Fibroblast of pulmonary artery (primary cell): ENCODE measurements around the gene OR56A4.

ENCODE experiments used
- DNase-seq: peaks from one replicate; pipeline ENCODE4 v3.0.0-alpha.2; 2010; ENCODE audit warnings: low read depth
- H3K4me3 ChIP-seq: replicated peaks from 2 replicates; pipeline ENCODE4 v1.5.1; 2011; ENCODE audit warnings: low read depth, mild to moderate bottlenecking, control low read depth, low read length, moderate library complexity
- CTCF ChIP-seq: IDR thresholded peaks from 2 replicates; pipeline ENCODE4 v1.5.1; 2011; ENCODE audit warnings: mild to moderate bottlenecking, control low read depth, low read length, inconsistent platforms; ENCODE audit errors: missing control alignments

Gene OR56A4

GRCh38 chr11:6022956-6023355 is 16.2 kb upstream of the OR56A4 start:
- peak; percentile 73 for DNase-seq
- H3K4me3 ChIP-seq, result no peak overlapping the region
- peak; percentile 65 for TF ChIP-seq CTCF

- TF ChIP-seq CTCF, result no peak
- DNase-seq, result no peak
- no peak overlapping the region for H3K4me3 ChIP-seq
Observed at GRCh38 chr11:6013042-6013441, 6.3 kb upstream of the OR56A4 start.

- no peak for TF ChIP-seq CTCF
Observed at GRCh38 chr11:6012035-6012668, 5.4 kb upstream of the OR56A4 start.

GRCh38 chr11:6006395-6006794 is 351 bp downstream of the OR56A4 start:
- no peak overlapping the region for H3K4me3 ChIP-seq
- TF ChIP-seq CTCF, result no peak

More at GRCh38 chr11:6012035-6012668, 5.4 kb upstream of the OR56A4 start:
- no peak overlapping the region for H3K4me3 ChIP-seq
- DNase-seq, result no peak

GRCh38 chr11:6002202-6002699 is 4.5 kb downstream of the OR56A4 start:
- H3K4me3 ChIP-seq, result no peak overlapping the region
- TF ChIP-seq CTCF, result no peak
- DNase-seq, result no peak

More at GRCh38 chr11:6006395-6006794, 351 bp downstream of the OR56A4 start:
- DNase-seq, result no peak

- no peak for DNase-seq
- H3K4me3 ChIP-seq, result no peak overlapping the region
- no peak for TF ChIP-seq CTCF
Observed at GRCh38 chr11:5994791-5995190, 12.0 kb downstream of the OR56A4 start.
